ENCODE measurements around the gene APEX1.
"Not testable (repeated sequence)": the region's sequence is repeated elsewhere in the genome, so short reads cannot be mapped to it uniquely, and the experiment has no call there.

The APEX1 gene

GRCh38 chr14:20472536-20473169 is 17.6 kb downstream of the APEX1 start:
- DNase-seq (ENCODE audit: low spot score), result no peak

GRCh38 chr14:20476776-20477175 is 21.8 kb downstream of the APEX1 start:
- no peak for DNase-seq (ENCODE audit: low spot score)

DNA sequence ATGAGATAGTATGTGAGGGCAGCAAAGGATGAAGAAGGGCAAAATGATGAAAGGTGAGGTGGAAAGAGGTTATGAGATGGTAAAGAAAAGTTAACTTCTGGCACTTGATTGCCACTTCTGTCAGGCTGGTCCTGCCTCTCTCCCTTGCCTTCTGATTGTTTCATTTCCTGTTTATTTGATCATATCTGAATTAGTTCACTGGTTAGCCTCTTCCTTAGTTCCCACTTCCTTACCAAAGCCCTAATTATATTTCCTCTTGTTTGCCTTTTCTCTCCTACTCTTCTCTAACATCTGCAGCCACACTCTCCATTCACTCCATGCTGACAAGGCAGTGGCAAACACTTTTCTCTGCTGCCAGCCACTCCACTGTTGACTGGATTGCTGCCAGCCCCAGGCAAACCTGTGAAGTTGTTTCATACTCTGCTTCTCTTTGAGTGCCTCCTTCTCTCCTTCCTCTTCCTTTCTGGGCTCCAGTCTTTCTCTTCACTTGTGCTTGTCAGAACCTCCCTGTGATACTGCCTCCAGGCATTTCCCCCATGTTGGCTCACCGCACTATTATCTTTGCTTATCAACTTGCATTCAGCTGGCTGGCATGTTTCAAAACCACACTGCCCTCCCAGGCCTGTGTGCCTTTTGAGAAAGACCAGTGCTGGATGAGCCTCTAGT is 22.3 kb downstream of the APEX1 start:
- DNase-seq (ENCODE audit: low spot score), result no peak

GRCh38 chr14:20478894-20479293 is 23.9 kb downstream of the APEX1 start:
- DNase-seq (ENCODE audit: low spot score), result no peak

DNA sequence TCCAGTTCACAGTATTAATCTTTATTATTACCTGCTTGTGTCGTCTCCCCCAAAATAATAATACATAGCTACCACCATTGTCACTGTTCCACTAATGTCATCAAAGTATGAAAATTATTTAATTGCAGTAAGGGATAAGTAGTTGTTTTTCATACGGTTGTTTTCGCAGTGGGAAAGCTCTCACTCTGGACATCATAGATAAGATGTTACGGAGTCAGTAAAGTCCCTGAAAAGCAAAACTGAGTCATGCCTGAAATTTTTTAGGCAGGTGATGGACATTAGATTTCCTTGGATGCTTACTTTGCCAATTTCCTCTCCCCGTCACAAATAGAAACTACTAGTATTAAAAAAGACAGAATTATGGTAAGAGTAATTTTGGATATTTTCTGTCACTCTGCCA is 27.4 kb downstream of the APEX1 start:
- no peak for DNase-seq (ENCODE audit: low spot score)

DNA sequence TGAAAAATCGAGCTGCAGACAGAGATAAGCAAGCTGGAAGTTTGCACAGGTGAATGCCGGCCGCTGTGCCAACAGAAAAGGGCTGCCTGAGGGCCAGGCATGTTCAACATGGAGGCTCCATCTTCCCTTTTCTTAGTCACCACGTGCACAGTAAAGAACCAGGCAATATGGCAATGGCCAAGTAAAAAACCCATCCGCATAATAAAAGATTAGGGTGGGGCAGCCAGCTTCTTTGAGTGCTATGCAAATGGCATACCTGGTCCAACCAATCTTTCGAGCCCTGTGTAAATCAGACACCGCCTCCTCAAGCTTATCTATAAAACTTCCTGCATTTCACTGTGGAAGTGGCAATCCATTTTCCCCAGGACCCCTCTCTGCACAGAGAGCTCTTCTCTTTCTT is 30.9 kb downstream of the APEX1 start:
- DNase-seq (ENCODE audit: low spot score), result no peak

GRCh38 chr14:20486684-20487395 is 31.8 kb downstream of the APEX1 start:
- no peak for DNase-seq (ENCODE audit: low spot score)

DNA sequence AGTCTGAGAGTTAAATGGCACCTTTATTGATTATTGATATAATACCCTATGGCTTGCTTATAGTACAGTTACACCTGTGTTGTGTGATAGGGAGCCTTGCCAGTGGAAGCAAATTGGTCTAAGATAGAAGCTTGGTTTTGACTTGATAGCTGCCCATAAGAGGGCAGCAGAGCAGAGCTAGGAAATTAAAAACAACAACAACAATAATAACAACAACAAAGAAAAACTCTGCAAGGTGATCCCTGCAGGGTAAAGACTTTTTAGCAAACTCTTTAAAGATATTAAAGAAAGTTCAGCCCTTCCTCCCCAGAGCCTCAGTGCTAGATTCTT is 32.3 kb downstream of the APEX1 start:
- DNase-seq (ENCODE audit: low spot score), result no peak

DNA sequence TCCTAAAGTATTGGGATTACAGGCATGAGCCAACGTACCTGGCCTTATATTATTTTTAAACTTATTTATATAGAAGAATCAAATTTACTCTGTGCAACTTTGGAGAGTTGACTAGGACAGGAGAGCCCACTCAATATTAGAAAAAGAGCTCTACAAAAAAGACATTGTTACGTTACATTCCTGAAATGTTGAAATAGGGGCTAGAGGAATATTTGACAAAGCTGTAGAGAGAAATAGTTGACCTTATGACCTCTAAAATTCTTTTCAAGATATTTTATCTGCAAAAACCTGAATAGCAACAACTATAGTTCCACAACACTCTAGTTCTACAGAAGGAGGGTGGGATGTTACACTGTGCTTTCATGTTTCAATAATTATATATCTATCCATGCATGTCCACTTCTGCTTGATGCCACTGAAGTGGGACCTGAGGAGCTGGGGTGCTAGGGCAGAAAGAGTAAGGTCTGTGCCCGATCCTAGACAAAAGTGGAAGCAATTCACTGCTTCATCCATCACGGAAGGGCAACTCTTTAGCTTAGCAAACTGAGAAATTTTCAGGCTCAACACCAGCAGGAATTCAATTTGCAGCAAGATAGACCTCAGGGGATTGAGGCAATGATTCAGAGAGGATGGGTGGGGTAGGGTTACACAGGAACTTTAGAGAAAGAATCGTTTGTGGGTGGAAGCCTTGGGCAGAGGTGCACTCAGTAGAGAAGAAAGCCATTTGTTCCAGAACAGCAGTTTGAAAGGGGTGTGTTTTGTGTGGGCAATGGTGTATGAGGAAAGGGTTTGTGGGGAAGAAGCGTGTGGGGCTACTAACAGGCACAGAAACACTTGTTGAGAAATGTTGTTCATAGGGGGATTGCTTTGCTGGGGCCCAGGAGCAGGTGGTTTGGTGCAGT is 34.3 kb downstream of the APEX1 start:
- DNase-seq (ENCODE audit: low spot score), result no peak

- DNase-seq (ENCODE audit: low spot score), result no peak
Measured at GRCh38 chr14:20490563-20490962, 35.5 kb downstream of the APEX1 start.

DNA sequence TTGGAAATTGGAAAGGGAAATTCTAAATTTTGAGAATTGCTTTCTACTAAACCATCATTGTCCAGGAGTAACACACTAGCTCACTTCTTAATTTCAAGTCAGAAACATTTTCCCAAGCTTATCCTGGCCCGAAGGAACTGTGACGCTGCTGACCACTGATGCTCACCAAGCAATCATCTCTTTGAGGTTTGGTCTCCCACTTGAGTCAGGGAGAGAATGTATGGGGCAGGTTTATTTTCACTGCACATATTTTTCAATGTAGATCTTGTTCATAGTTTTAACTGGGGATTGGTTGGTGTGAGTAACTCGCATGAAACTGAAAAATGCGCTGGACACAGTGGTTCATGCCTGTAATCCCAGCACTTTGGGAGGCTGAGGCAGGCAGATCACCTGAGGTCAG is 37.5 kb downstream of the APEX1 start:
- no peak for DNase-seq (ENCODE audit: low spot score)

DNA sequence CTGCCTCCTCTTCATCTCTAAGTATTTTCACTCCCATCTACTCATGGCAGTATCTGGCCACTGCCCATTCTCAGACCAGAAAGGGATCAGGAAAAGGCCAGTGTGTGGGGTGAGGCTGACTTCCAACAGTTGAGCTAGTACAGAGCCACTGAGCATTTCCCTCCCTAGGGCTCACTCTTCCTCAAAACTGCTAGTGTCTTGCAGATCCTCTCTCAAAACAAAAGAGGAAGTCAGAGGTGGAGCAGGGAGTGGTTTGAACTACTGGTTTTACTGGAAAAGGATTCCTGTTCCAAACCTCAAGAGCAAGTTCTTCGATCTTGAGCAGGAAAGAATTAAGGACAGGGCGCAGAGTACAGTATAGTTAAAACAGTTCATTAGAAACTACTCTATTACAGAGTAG is 38.6 kb downstream of the APEX1 start:
- DNase-seq (ENCODE audit: low spot score), result no peak

GRCh38 chr14:20494935-20495766 is 40.1 kb downstream of the APEX1 start:
- DNase-seq (ENCODE audit: low spot score), result peak; percentile 42

GRCh38 chr14:20498622-20499021 is 43.6 kb downstream of the APEX1 start:
- no peak for DNase-seq (ENCODE audit: low spot score)

DNA sequence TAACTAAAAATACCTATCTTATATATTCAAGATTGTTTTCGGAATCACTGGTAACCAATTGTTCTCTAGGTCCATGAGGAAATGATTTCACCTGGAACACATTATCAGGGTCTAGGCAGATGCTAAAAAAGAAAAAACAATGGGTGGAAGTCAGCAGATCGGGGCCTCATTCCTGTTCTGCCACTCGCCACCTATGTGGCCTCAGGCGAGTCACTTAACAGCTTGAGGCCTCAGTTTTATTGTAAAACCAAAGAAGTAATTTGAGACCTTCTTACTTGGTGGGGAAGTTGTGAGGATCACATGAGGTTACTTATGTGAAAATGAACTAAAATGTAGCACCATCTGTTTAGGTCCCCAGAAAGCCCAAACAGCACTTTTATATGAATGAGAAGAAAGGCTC is 44.1 kb downstream of the APEX1 start:
- no peak for DNase-seq (ENCODE audit: low spot score)

DNA sequence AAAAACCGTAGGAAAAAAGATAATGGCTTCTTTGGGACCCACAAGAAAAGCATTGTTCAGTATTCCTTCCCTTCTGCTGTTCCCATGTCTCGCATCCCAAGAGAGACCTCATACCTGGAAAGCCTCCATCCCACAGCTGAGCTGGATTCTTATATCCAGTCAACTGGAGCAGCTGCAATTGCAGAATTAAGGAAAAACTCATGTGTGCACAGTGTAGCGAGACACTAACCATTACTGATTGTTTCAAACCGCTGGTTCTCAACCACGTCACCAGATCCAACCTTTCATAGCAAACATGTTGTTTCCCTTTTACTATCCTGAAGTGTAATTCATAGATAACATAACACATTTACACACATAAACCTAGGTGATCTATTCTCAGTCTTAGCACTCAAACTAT is 44.9 kb downstream of the APEX1 start:
- DNase-seq (ENCODE audit: low spot score), result no peak

DNA sequence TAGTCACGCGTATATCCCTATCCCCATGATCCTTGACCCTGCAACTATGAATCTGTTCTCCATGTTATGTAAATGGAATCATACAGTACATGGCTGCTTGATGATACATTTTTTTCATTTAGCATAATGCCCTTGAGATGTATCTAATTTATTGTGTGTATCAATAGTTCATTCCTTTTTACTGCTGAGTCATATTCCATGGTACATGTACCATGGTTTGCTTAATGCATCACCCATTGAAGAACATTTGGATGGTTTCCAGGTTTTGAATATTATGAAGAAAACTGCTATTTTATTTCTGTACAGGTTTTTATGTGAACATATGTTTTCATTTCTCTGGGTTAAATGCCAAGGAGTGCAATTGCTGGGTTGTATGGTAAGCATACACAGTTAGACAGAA is 46.3 kb downstream of the APEX1 start:
- no peak for DNase-seq (ENCODE audit: low spot score)

DNA sequence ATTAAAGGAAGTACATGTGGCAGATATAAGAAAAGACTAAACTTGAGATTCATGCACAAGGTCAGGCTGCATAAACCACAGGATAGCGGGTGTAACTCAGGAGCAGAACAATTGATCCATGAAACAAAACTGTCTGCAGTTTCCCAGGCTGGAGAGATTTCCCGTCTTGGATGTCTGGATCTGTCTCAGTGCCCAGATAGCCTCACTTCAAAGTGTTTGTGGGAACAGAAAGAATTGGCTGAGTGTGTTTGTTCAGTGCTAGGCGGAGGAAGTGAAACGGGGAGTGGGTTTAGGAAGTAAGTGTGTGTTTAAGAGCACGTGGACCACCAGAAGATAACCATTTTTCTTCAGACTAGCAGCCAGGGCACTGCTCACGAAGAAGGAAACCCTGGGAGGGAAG is 48.9 kb downstream of the APEX1 start:
- no peak for DNase-seq (ENCODE audit: low spot score)

DNA sequence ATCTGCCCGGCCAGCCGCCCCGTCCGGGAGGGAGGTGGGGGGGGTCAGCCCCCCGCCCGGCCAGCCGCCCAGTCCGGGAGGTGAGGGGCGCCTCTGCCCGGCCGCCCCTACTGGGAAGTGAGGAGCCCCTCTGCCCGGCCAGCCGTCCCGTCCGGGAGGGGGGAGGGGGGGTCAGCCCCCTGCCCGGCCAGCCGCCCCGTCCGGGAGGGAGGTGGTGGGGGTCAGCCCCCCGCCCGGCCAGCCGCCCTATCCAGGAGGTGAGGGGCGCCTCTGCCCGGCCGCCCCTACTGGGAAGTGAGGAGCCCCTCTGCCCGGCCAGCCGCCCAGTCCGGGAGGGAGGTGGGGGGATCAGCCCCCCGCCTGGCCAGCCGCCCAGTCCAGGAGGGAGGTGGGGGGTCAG is 51.2 kb downstream of the APEX1 start:
- DNase-seq (ENCODE audit: low spot score), result not testable (repeated sequence)

GRCh38 chr14:20506752-20507151 is 51.7 kb downstream of the APEX1 start:
- DNase-seq (ENCODE audit: low spot score), result not testable (repeated sequence)

Measured in RKO (cell line).